Gastrocnemius medialis (tissue), 4 donors: ENCODE results near the gene POLA1. TPM values are rescaled to one million over a fixed set of nuclear protein-coding genes. Genes with fewer than 3 reads are reported as not detected.
A peak's percentile ranks its signal among the peaks of the same experiment; 100 is the strongest.

Experiments
- ATAC-seq, 2 donors: fragments of 150-250 bp; one replicate each; pipeline ENCODE4 v1.9.1; 2016
- DNase-seq, 2 donors: peaks; one replicate each; pipeline ENCODE4 v3.0.0-alpha.2; 2019
- H3K27ac ChIP-seq, 4 donors: fragments of 200-600 bp; sonication (generic); 1 replicate in 1 of 4; 2 replicates in 3 of 4; pipeline ENCODE4 v1.5.1; 2016 to 2018; ENCODE audit warnings: mild to moderate bottlenecking in 2 of 4, moderate library complexity in 1 of 4
- H3K27me3 ChIP-seq, 3 donors: fragments of 200-600 bp; sonication (generic) in 2 of 3; 1 replicate in 1 of 3; 2 replicates in 2 of 3; pipeline versions ENCODE4 v1.5.1 to v1.6.0; 2016 to 2019; ENCODE audit warnings: mild to moderate bottlenecking in 1 of 3, moderate library complexity in 1 of 3
- H3K36me3 ChIP-seq, 2 donors: fragments of 200-600 bp; sonication (generic) in 1 of 2; one replicate each; pipeline ENCODE4 v1.5.1; 2017 to 2018
- H3K4me1 ChIP-seq, 2 donors: fragments of 200-600 bp; sonication (generic) in 1 of 2; one replicate each; pipeline ENCODE4 v1.5.1; 2016 to 2017; ENCODE audit warnings: mild to moderate bottlenecking in 2 of 2
- H3K4me3 ChIP-seq, 4 donors: fragments of 200-600 bp; sonication (generic) in 3 of 4; 1 replicate in 1 of 4; 2 replicates in 3 of 4; pipeline ENCODE4 v1.5.1; 2016 to 2019; ENCODE audit warnings: mild to moderate bottlenecking in 2 of 4
- H3K9me3 ChIP-seq, 3 donors: fragments of 200-600 bp; sonication (generic) in 2 of 3; 1 replicate in 1 of 3; 2 replicates in 2 of 3; pipeline ENCODE4 v1.5.1; 2016 to 2019
- CTCF ChIP-seq, 5 experiments: fragments of 450-650 bp in 3 of 5; fragments of 200-600 bp in 2 of 5; sonication (generic) in 2 of 5; IDR thresholded peaks in 4 of 5; conservative IDR thresholded peaks in 1 of 5; 1 replicate in 4 of 5; 2 replicates in 1 of 5; pipeline ENCODE4 v1.5.1; 2016 to 2019; ENCODE audit warnings: antibody characterized with exemption in 5 of 5, mild to moderate bottlenecking in 3 of 5, moderate library complexity in 3 of 5
- POLR2A ChIP-seq, 2 donors: fragments of 450-650 bp; IDR thresholded peaks; one replicate each; pipeline ENCODE4 v1.6.1; 2017; ENCODE audit warnings: antibody characterized with exemption in 2 of 2, mild to moderate bottlenecking in 2 of 2, moderate library complexity in 2 of 2
- in situ Hi-C, 4 donors: fragments of 200-750 bp; cut with MboI; loops; one replicate each; pipeline versions ENCODE4 v1.15.0 to v1.8.0; 2017; ENCODE audit warnings: low sequenced_read_pairs in 4 of 4
- intact Hi-C: fragments of 100-400 bp; cut with DNase I; formaldehyde crosslinking; loops from one replicate; pipeline ENCODE4 v1.15.1; 2023; ENCODE audit warnings: low total_unique reads
- total RNA-seq, 4 donors: library from RNA; depleted of rRNA; stranded (reverse); fragments of >200 nt; gene quantifications; one replicate each; pipeline versions ENCODE4 v1.1.0 to v1.2.3, GENCODE V29; 2016

The POLA1 gene
- total RNA-seq, 4 donors from 2014 or later = 5.2 to 9.6 (median 6.9) TPM

GRCh38 chrX:25005034-25005381 is 311.3 kb downstream of the POLA1 start:
- H3K4me3 ChIP-seq = peak overlapping the region; percentile 29 to 47 (median 38)
- peak; percentile 5 to 7 for ATAC-seq
- intact Hi-C loops = no loop called here

DNA sequence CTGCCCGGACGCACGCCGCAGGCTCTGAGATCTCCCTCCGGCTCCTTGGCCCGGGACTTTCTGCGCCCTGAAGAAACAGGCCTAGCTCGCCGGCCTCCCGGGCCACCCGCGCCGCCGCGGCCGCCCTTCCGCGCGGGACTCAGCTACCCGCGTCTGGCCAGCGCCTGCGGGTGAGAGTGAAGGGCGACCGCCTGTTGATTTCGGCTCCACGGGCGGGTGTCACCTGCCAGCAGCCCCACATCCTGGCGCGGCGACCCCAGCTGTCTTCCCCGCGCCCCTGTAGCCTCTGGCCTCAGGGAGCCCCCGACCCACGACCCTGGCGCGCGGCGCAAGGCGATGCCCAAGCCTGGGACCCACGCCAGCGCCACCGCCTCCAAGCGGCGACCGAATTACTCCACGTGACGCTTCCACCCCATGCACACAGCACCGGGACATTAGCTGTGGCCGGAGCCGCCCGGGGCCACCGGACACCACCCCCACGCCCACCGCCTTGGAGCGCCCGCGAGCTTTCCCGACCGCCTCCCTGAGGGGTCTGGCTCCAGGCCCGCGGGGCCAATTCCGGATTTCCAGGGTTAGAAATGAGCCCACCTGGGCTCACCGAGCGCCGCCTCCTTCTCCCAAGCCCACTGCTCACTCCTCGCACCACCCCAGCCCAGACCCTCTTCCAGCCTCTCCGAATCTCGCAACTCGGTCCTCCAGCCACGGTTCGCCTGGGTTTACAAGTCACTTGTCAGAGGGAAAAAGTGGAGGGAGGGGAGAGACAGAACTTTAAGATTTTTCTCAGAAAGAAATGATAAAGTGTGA is 311.9 kb downstream of the POLA1 start:
- no peaks in the 10 kb centered on the region for H3K9me3 ChIP-seq
- no peaks in the 10 kb centered on the region for H3K36me3 ChIP-seq
- intact Hi-C loops (no loop called here), in situ Hi-C loops (loop anchor here in 2 of 4 donors (25.0 kb wide), 1 partner anchor 168 kb away; no protein-coding TSS in a partner anchor)
- peak overlapping the region; percentile 52 to 78 (median 73) for H3K27ac ChIP-seq
- DNase-seq (peak in 1 of 2 donors; percentile 46), ATAC-seq (peak; percentile 70 to 74)
- TF ChIP-seq CTCF (IDR thresholded peaks at IDR 0.05 in 4 of 5, conservative IDR thresholded peaks at IDR 0.05 in 1 of 5) (no peak), POLR2A (IDR thresholded peaks at IDR 0.05) (no peak)
- H3K27me3 ChIP-seq = peaks cover 0 to 19% (median 7%) of the 10 kb centered on the region in 3 donors
- H3K4me3 ChIP-seq = peak overlapping the region; percentile 29 to 47 (median 38)
- H3K4me1 ChIP-seq = peaks cover 0 to 4% of the 10 kb centered on the region in 2 donors

More at GRCh38 chrX:25005034-25005381, 311.3 kb downstream of the POLA1 start:
- DNase-seq = no peak
- in situ Hi-C loops = loop anchor here in 2 of 4 donors (25.0 kb wide), 1 partner anchor 168 kb away; no protein-coding TSS in a partner anchor
- Histone ChIP-seq H3K36me3 (no peaks in the 10 kb centered on the region), H3K4me1 (no peaks in the 10 kb centered on the region), H3K27me3 (peaks cover 0 to 19% (median 7%) of the 10 kb centered on the region in 3 donors), H3K27ac (peak overlapping the region; percentile 52 to 78 (median 73)), H3K9me3 (no peaks in the 10 kb centered on the region)
- no peak for TF ChIP-seq POLR2A (IDR thresholded peaks at IDR 0.05)
- TF ChIP-seq CTCF (IDR thresholded peaks at IDR 0.05 in 4 of 5, conservative IDR thresholded peaks at IDR 0.05 in 1 of 5) = no peak

DNA sequence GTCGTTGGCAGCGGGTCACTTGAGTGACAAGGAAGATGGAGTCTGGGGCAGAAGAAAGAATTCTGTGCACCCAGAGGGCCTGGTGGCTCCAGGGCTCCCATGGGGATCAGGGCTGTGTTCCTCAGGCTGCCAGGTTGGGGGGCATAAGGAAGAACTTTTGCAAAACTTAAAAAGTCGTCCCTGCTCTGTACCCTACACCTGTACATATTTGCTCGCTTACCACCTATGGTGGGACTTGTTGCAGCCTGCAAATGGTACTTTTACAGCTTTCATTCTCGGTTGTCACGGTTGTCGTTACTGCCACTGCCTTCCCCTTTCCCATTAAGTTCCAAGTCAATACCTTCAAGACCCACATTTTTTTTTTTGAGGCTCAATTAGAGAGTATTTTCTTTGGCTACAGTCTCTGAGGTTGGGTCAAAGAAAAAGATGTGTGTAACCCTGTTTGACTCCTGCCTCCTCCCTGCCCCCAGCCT is 312.9 kb downstream of the POLA1 start:
- intact Hi-C loops = no loop called here
- H3K4me1 ChIP-seq = peaks cover 0 to 4% of the 10 kb centered on the region in 2 donors
- H3K36me3 ChIP-seq = no peaks in the 10 kb centered on the region
- H3K27ac ChIP-seq = peak overlapping the region in 3 of 4 donors; percentile 70 to 78 (median 76)
- H3K9me3 ChIP-seq = no peaks in the 10 kb centered on the region
- no peak for TF ChIP-seq CTCF (IDR thresholded peaks at IDR 0.05 in 4 of 5, conservative IDR thresholded peaks at IDR 0.05 in 1 of 5)
- no peak for TF ChIP-seq POLR2A (IDR thresholded peaks at IDR 0.05)
- peaks cover 0 to 20% (median 7%) of the 10 kb centered on the region in 3 donors for H3K27me3 ChIP-seq
- no peak for DNase-seq
- no peak overlapping the region for H3K4me3 ChIP-seq
- in situ Hi-C loops = loop anchor here in 2 of 4 donors (25.0 kb wide), 1 partner anchor 169 kb away; no protein-coding TSS in a partner anchor
- no peak for ATAC-seq

DNA sequence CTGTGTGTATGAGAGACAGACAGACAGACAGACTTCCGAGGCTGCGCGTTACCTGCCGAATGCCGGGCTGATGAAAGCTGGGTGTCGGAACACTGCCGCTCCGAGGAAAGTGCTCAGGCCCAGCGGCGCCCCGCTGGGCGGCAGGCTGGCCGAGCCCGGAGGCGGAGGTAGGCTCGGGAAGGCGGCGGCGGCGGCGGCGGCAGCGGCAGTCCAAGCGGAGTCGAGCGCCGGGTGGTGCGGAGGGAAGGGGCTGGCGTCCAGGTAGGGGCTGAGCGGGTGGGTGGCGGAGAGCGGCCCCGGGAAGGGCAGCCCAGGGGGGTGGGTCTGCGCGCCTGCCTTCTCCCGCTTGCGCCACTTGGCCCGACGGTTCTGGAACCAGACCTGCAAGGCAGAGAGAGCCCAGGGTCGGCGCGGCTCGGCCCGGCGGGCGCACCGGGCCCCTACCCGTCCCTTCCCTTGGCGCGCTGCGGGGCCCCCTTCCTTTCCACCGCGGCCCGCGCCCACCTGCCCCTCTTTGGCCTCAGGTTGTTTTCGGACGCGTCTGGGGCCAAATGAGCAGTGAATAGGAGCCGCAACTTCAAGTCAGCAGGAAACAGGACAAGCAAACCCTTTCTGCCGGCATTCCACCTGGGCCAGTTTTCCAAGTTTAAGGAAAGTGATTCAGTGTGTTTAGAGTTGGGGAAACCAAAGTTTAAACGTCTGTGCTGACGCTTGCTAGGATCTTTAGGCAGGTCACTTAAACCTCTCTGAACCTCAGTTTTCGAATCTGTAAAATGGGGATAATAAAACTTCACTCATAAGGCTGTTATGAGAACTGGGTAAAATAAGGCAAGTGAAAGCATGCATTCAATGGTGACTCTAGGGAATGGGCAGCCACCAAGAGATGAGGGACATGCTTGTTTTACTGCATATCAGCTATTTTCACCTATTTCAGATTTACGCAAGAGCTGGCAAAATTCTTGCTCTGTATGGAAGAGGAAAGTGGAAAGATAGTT is 313.6 kb downstream of the POLA1 start:
- H3K36me3 ChIP-seq = no peaks in the 10 kb centered on the region
- ATAC-seq (no peak), DNase-seq (no peak)
- peaks cover 0 to 4% of the 10 kb centered on the region in 2 donors for H3K4me1 ChIP-seq
- TF ChIP-seq CTCF (IDR thresholded peaks at IDR 0.05 in 4 of 5, conservative IDR thresholded peaks at IDR 0.05 in 1 of 5) (no peak), POLR2A (IDR thresholded peaks at IDR 0.05) (no peak)
- H3K27ac ChIP-seq = peak overlapping the region in 3 of 4 donors; percentile 20 to 93 (median 78)
- intact Hi-C loops = no loop called here
- no peak overlapping the region for H3K4me3 ChIP-seq
- H3K9me3 ChIP-seq = no peaks in the 10 kb centered on the region
- H3K27me3 ChIP-seq = peaks cover 0 to 20% (median 7%) of the 10 kb centered on the region in 3 donors
- in situ Hi-C loops = loop anchor here in 2 of 4 donors (25.0 kb wide), 1 partner anchor 170 kb away; no protein-coding TSS in a partner anchor
